ENCODE results near the gene GPS2. TPM values are rescaled to one million over a fixed set of nuclear protein-coding genes. Genes with fewer than 3 reads are reported as not detected.

The GPS2 gene
- total RNA-seq, 6 experiments from 2014 or later = 34.7 to 45.2 (median 40.7) TPM

GRCh38 chr17:7356072-7356549 is 41.0 kb upstream of the GPS2 start:
- 0 out of 2 replicates have a peak, but pooled peaks cover 2% of the 10 kb centered on the region for H3K27me3 Mint-ChIP-seq (ENCODE audit: insufficient read depth)
- peak; percentile 92 for TF ChIP-seq CTCF (IDR thresholded peaks at IDR 0.05)
- H3K4me1 Mint-ChIP-seq (ENCODE audit: low read depth) = peaks cover 34% of the 10 kb centered on the region
- no peaks in the 10 kb centered on the region for H3K36me3 Mint-ChIP-seq (ENCODE audit: low read depth)
- no peaks in the 10 kb centered on the region for H3K9me3 Mint-ChIP-seq
- H3K27ac Mint-ChIP-seq = no peak overlapping the region
- H3K4me3 Mint-ChIP-seq = no peak overlapping the region
- DNase-seq = peak; percentile 32

GRCh38 chr17:7355573-7355972 is 40.4 kb upstream of the GPS2 start:
- H3K27ac Mint-ChIP-seq = no peak overlapping the region

GRCh38 chr17:7355053-7355452 is 39.9 kb upstream of the GPS2 start, which contains the start of gene TMEM95:
Gene TMEM95, plus strand, starts transcription at chr17:7355156. Its CDS starts 49 bp downstream, at chr17:7355205.
- H3K27me3 Mint-ChIP-seq (ENCODE audit: insufficient read depth) = 0 out of 2 replicates have a peak, but pooled peaks cover 2% of the 10 kb centered on the region
- H3K4me3 Mint-ChIP-seq = peak within 1 kb of the TSS; percentile 73
- H3K36me3 Mint-ChIP-seq (ENCODE audit: low read depth) = no peaks in the 10 kb centered on the region
- peaks cover 35% of the 10 kb centered on the region for H3K4me1 Mint-ChIP-seq (ENCODE audit: low read depth)
- H3K27ac Mint-ChIP-seq = peak within 1 kb of the TSS; percentile 79
- DNase-seq = no peak
- no peaks in the 10 kb centered on the region for H3K9me3 Mint-ChIP-seq
- no peak for TF ChIP-seq CTCF (IDR thresholded peaks at IDR 0.05)

More at GRCh38 chr17:7355573-7355972, 40.4 kb upstream of the GPS2 start:
- H3K4me1 Mint-ChIP-seq (ENCODE audit: low read depth) = peaks cover 34% of the 10 kb centered on the region
- no peaks in the 10 kb centered on the region for H3K36me3 Mint-ChIP-seq (ENCODE audit: low read depth)
- no peaks in the 10 kb centered on the region for H3K9me3 Mint-ChIP-seq
- no peak for TF ChIP-seq CTCF (IDR thresholded peaks at IDR 0.05)
- no peak for DNase-seq
- H3K27me3 Mint-ChIP-seq (ENCODE audit: insufficient read depth) = 0 out of 2 replicates have a peak, but pooled peaks cover 2% of the 10 kb centered on the region
- no peak overlapping the region for H3K4me3 Mint-ChIP-seq

DNA sequence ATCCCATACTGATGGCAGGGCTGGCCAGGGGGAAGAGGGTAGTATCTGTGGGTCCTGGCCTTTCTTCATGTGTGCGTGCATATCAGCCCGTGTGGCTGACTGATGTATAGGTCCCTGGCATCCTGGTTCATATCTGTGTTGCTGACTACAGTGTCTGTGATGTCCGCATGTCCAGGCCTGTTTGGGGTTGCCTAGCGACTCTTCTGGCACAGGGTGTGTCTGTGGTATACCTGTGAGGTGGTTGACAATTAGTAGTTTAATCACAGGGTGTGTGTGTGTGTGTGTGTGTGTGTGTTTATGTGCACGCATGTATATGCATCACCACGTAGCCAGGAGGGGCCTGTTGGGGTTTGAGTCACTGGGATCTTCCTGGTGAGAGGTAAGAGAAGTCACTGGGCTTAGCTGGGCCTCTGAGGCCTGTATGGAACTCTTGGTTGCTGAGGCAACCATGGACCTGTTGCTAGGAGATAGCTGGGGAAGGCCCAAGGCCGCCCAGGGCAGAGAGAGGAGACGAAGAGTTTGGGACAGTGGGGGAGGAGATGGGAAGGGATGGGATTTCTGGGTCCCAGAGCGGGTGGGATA is 39.2 kb upstream of the GPS2 start:
- Mint-ChIP-seq H3K27me3 (ENCODE audit: insufficient read depth) (0 out of 2 replicates have a peak, but pooled peaks cover 2% of the 10 kb centered on the region), H3K4me3 (peak overlapping the region; percentile 73), H3K9me3 (no peaks in the 10 kb centered on the region), H3K36me3 (ENCODE audit: low read depth) (no peaks in the 10 kb centered on the region), H3K4me1 (ENCODE audit: low read depth) (peaks cover 42% of the 10 kb centered on the region), H3K27ac (peak overlapping the region; percentile 79)
- no peak for TF ChIP-seq CTCF (IDR thresholded peaks at IDR 0.05)
- DNase-seq = peak; percentile 74

- Mint-ChIP-seq H3K4me3 (peak overlapping the region; percentile 91), H3K4me1 (ENCODE audit: low read depth) (peaks cover 53% of the 10 kb centered on the region), H3K27ac (peak overlapping the region; percentile 93), H3K27me3 (ENCODE audit: insufficient read depth) (peaks cover 2% of the 10 kb centered on the region; the same call in 1 of the 2 replicates), H3K36me3 (ENCODE audit: low read depth) (no peaks in the 10 kb centered on the region), H3K9me3 (no peaks in the 10 kb centered on the region)
- TF ChIP-seq CTCF (IDR thresholded peaks at IDR 0.05) = no peak
- DNase-seq = no peak
Measured at GRCh38 chr17:7352910-7353635, 37.9 kb upstream of the GPS2 start.

Measured in HFFc6 (cell line).